B cell (primary cell): ENCODE measurements around the gene MEGF8. TPM values are rescaled to one million over a fixed set of nuclear protein-coding genes. Genes with fewer than 3 reads are reported as not detected.

Experiments used
- ATAC-seq: fragments of 200-7000 bp; cut with Tn5 transposase; one replicate; pipeline ENCODE4 v1.10.0; 2021; ENCODE audit warnings: low read depth, mild to moderate bottlenecking, moderate number of reproducible peaks, moderate library complexity
- CTCF ChIA-PET: fragments of 350-600 bp; sonication (Branson Sonifier 250); formaldehyde crosslinking; loops from one replicate; lab custom pipeline; 2021; ENCODE audit warnings: antibody characterized with exemption, inconsistent platforms; lab: Charles Lee
- POLR2A ChIA-PET: fragments of 350-600 bp; sonication (Branson Sonifier 250); formaldehyde crosslinking; loops from one replicate; lab custom pipeline; 2021; ENCODE audit warnings: antibody characterized with exemption; lab: Charles Lee
- DNase-seq: peaks from one replicate; pipeline ENCODE4 v3.0.0; 2013
- H2AFZ ChIP-seq: 2 replicates; pipeline ENCODE4 v1.6.1; 2012; ENCODE audit warnings: mild to moderate bottlenecking, low read depth, low read length; ENCODE audit not compliant: insufficient read depth, poor library complexity, severe bottlenecking
- H3K27ac ChIP-seq, 2 donors: 1 replicate in 1 of 2; 2 replicates in 1 of 2; pipeline ENCODE4 v1.5.1; 2012 to 2013; ENCODE audit warnings: low read length in 2 of 2, mild to moderate bottlenecking in 2 of 2, moderate library complexity in 1 of 2
- H3K27me3 ChIP-seq, 4 experiments: fragments of 200-600 bp in 1 of 4; sonication (generic) in 1 of 4; replicated peaks in 1 of 4; 1 replicate in 2 of 4; 2 replicates in 2 of 4; pipeline versions ENCODE4 v1.6.1 to v1.7.0; 2013 to 2016; ENCODE audit warnings: low read length in 3 of 4, mild to moderate bottlenecking in 2 of 4, mixed read lengths in 1 of 4, moderate library complexity in 1 of 4; ENCODE audit not compliant: insufficient read depth in 4 of 4, control insufficient read depth in 3 of 4; ENCODE audit errors: control extremely low read depth in 1 of 4
- H3K36me3 ChIP-seq, 2 experiments: replicated peaks in 1 of 2; 1 replicate in 1 of 2; 2 replicates in 1 of 2; pipeline versions ENCODE4 v1.6.1 to v1.7.1; 2013; ENCODE audit warnings: low read length in 1 of 2; ENCODE audit not compliant: insufficient read depth in 2 of 2, control insufficient read depth in 1 of 2; ENCODE audit errors: control extremely low read depth in 1 of 2, extremely low read depth in 1 of 2
- H3K4me1 ChIP-seq, 2 donors: fragments of 200-600 bp in 1 of 2; sonication (generic) in 1 of 2; 1 replicate in 1 of 2; 2 replicates in 1 of 2; pipeline versions ENCODE4 v1.5.1 to v1.6.1; 2013 to 2017; ENCODE audit warnings: low read length in 2 of 2; ENCODE audit not compliant: control insufficient read depth in 2 of 2, insufficient read depth in 2 of 2
- H3K4me2 ChIP-seq: replicated peaks from 2 replicates; pipeline ENCODE3; 2012; ENCODE audit warnings: mild to moderate bottlenecking, low read depth, low read length; ENCODE audit not compliant: poor library complexity, severe bottlenecking
- H3K4me3 ChIP-seq, 5 experiments: fragments of 200-600 bp in 1 of 5; sonication (generic) in 1 of 5; 1 replicate in 3 of 5; 2 replicates in 2 of 5; pipeline versions ENCODE4 v1.5.1 to v1.7.0; 2011 to 2016; ENCODE audit warnings: low read length in 4 of 5, mild to moderate bottlenecking in 4 of 5, low read depth in 2 of 5, control low read depth in 1 of 5, moderate library complexity in 1 of 5; ENCODE audit not compliant: insufficient read depth in 1 of 5; ENCODE audit errors: control extremely low read depth in 1 of 5, extremely low read depth in 1 of 5
- H3K79me2 ChIP-seq: fragments of 200-600 bp; sonication (generic); one replicate; pipeline ENCODE4 v1.6.0; 2016; ENCODE audit warnings: low read length; ENCODE audit not compliant: control insufficient read depth, insufficient read depth
- H3K9ac ChIP-seq: fragments of 200-600 bp; sonication (generic); 2 replicates; pipeline ENCODE4 v1.6.1; 2017; ENCODE audit warnings: mild to moderate bottlenecking, low read length, moderate library complexity
- H3K9me3 ChIP-seq, 3 donors: one replicate each; pipeline versions ENCODE4 v1.6.1 to v1.7.1; 2013; ENCODE audit warnings: low read length in 2 of 3; ENCODE audit not compliant: control insufficient read depth in 2 of 3, insufficient read depth in 1 of 3; ENCODE audit errors: control extremely low read depth in 1 of 3
- H4K20me1 ChIP-seq: 2 replicates; pipeline ENCODE4 v1.6.0; 2012; ENCODE audit warnings: mild to moderate bottlenecking, low read length; ENCODE audit not compliant: insufficient read depth, control insufficient read depth, poor library complexity, severe bottlenecking
- H3K27ac Mint-ChIP-seq: one replicate; pipeline ENCODE4 v1.8.0; 2021; ENCODE audit warnings: mixed read lengths
- H3K27me3 Mint-ChIP-seq: one replicate; pipeline ENCODE4 v1.8.0; 2021; ENCODE audit warnings: mixed read lengths
- H3K4me1 Mint-ChIP-seq: one replicate; pipeline ENCODE4 v1.8.0; 2021; ENCODE audit warnings: mixed read lengths
- H3K4me3 Mint-ChIP-seq: one replicate; pipeline ENCODE4 v1.8.0; 2021; ENCODE audit warnings: mixed read lengths
- H3K9me3 Mint-ChIP-seq: one replicate; pipeline ENCODE4 v1.8.0; 2022; ENCODE audit warnings: mixed read lengths; ENCODE audit not compliant: insufficient read depth
- CTCF ChIP-seq: fragments of 200-600 bp; IDR thresholded peaks from one replicate; pipeline ENCODE4 v1.8.0; 2022; ENCODE audit warnings: antibody characterized with exemption, mild to moderate bottlenecking
- EZH2 ChIP-seq: IDR thresholded peaks from 2 replicates; pipeline ENCODE4 v1.6.1; 2012; ENCODE audit warnings: borderline replicate concordance, low read depth, mild to moderate bottlenecking, moderate library complexity, low read length; ENCODE audit not compliant: insufficient read depth, poor library complexity, severe bottlenecking
- WGBS: methylation state at CpG from one replicate; pipeline ENCODE4 v1.1.5; 2013; ENCODE audit warnings: missing lambda C conversion rate; ENCODE audit not compliant: insufficient coverage; 5-methylcytosine and 5-hydroxymethylcytosine counted together
- intact Hi-C: fragments of 100-400 bp; cut with micrococcal nuclease; formaldehyde crosslinking; loops from one replicate; pipeline ENCODE4 v1.10.0; 2022
- polyA plus RNA-seq: library from polyadenylated mRNA; depleted of rRNA; stranded (reverse); fragments of >200 nt; gene quantifications from 2 replicates; pipeline ENCODE4 v1.2.3, GENCODE V29; 2012
- total RNA-seq, 2 donors: library from RNA; stranded (reverse); fragments of 120-200 nt in 1 of 2; gene quantifications; 1 replicate in 1 of 2; 2 replicates in 1 of 2; pipeline versions ENCODE4 v1.2.3 to v1.2.4, GENCODE V29; 2013 to 2022

The MEGF8 gene
- total and polyA plus RNA-seq, 2 donors (not counting 1 experiment from before 2014, with no cell fraction given) = 8.2 to 26.5 TPM

GRCh38 chr19:42352301-42353259 is 27.1 kb downstream of the MEGF8 start:
- CTCF ChIA-PET = no interaction called here
- DNase-seq = peak; percentile 59

More at GRCh38 chr19:42352301-42353259, 27.1 kb downstream of the MEGF8 start:
- Mint-ChIP-seq H3K27ac (peak overlapping the region; percentile 59), H3K27me3 (no peaks in the 10 kb centered on the region), H3K9me3 (no peaks in the 10 kb centered on the region), H3K4me1 (peaks cover 3% of the 10 kb centered on the region), H3K4me3 (no peak overlapping the region)
- H3K4me1 ChIP-seq = peaks cover 0 to 16% of the 10 kb centered on the region in 2 donors
- TF ChIP-seq EZH2 = no peak
- TF ChIP-seq CTCF = no peak
- no peak overlapping the region for H3K4me3 ChIP-seq
- no peak overlapping the region for H3K4me2 ChIP-seq
- peak overlapping the region; percentile 12 to 59 for H3K27ac ChIP-seq
- intact Hi-C loops = no loop called here
- no peaks in the 10 kb centered on the region for H3K79me2 ChIP-seq
- POLR2A ChIA-PET = no interaction called here
- H3K9ac ChIP-seq = no peak overlapping the region
- 88% methylated on average over 27 of the region's 31 CpGs for WGBS
- H2AFZ ChIP-seq = no peak overlapping the region
- H3K27me3 ChIP-seq = no peaks in the 10 kb centered on the region
- no peaks in the 10 kb centered on the region for H3K9me3 ChIP-seq
- peak; percentile 56 for ATAC-seq
- peaks cover 0 to 15% of the 10 kb centered on the region in 2 experiments for H3K36me3 ChIP-seq
- H4K20me1 ChIP-seq = no peaks in the 10 kb centered on the region
